NCI-H128 (cell line): ENCODE results near the gene SPRYD3.

Experiments used
- DNase-seq: peaks from one replicate; lab custom pipeline; 2025; ENCODE audit not compliant: unreplicated experiment; lab: John Stamatoyannopoulos, UW

The SPRYD3 gene

DNA sequence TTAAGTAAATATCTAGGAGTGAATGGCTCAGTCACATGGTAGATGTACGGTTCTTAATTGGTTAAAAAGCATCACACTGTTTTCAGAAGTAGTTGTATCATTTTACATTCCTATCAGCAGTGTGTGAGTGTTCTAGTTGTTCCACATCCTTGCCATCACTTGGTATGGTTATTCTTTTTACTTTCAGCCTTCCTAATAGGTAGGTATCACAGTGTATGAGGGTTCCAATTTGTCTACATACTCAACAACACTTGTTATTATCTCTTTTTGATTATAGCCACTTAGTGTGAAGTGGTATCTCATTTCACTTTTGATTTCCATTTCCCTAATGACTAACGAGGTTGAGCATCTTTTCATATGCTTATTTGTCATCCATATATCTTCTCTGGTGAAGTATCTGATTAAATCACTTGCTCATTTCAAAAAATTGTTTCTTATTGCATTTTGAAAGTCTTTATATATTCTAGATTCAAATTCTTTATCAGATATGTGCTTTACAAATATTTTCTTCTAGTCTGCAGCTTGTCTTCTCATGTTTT is 3.5 kb upstream of the SPRYD3 start:
- DNase-seq: no peak

DNA sequence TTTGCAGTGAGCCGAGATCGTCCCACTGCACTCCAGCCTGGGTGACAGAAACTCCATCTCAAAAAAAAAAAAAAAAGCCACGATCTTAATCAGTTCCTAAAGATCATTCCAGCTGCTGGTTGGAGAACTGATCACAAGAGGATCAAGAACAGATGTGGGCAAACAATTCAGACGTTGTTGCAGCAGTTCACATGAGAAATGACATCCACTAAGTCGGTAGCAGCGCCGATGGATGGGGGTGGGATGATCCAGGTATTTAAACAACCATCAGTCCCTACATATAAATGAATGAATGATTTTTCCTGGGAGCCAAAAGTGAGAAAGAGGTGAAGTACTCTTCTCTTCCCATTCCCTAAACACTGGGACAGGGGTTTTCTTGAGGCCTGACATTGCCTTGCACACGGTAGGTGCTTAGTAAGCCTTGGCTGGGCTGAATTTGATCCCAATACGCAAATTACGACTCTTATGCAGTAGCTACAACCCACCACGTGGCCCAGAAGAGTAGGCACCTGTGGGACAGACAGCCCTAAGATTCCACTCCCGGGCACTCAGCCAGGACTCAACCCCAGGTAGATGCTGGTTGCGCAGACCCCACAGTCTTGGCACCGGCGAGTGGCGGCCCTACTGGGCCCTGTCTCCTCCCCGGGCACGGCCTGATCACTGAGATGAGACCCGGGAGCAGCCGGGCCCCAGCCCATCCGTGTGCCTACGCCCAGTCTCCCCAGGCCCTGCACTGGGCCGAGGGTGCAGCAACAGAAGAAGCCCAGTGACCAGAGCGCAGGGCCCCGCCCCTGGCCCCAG is 565 bp downstream of the SPRYD3 start:
- peak; percentile 27 for DNase-seq

DNA sequence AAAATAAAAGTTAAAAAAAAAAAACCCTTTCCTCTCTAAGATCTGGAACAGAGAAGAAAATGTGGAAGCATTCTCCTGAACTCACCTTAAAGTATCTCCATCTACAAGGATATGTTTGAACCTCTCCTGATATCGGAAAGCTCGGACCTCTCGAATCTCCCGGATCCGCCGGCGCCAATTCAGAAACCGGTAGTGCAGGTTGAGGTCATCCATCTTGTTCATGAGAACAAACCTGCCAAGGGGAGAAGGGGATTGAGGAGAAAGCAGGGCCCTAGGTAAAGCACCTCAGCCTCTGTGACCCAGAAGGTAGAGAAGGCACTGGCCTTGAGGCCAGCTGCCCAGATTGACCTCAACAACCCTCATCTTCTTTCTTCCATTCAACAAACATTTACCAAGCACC is 2.2 kb downstream of the SPRYD3 start:
- no peak for DNase-seq

DNA sequence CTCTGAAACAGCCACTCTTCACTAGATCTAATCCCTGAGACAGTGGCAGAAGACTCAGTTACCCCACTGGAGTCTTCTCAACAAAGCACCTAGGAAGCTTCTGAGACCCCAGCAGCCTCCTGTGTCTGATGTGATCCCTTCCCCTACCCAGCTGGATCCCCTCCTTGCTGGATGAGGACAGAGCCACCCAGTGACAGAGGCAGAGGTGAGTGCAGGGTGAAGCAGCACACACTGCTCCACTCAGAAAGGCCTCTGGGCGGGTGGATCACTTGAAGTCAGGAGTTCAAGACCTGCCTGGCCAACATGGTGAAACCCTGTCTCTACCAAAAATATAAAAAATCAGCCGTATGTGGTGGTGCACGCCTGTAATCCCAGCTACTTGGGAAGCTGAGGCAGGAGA is 2.7 kb downstream of the SPRYD3 start:
- no peak for DNase-seq

DNA sequence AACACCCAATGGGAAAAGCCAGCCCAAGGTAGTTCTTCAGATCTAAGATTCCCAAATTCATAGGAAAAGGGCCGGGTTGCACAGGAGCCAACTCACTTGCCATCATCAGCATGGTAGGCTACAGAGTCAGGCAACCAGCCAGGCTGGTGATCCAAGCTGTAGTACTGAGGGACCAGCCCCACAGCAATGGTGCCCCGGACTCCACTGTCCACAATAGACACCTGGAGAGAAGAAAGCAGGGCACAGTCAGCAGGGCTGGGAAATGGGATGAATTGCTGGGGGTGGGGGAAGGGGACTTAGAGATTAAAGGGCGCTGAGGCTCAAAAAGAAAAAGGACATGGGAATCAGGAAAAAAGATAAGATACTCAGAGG is 4.2 kb downstream of the SPRYD3 start:
- DNase-seq: no peak

DNA sequence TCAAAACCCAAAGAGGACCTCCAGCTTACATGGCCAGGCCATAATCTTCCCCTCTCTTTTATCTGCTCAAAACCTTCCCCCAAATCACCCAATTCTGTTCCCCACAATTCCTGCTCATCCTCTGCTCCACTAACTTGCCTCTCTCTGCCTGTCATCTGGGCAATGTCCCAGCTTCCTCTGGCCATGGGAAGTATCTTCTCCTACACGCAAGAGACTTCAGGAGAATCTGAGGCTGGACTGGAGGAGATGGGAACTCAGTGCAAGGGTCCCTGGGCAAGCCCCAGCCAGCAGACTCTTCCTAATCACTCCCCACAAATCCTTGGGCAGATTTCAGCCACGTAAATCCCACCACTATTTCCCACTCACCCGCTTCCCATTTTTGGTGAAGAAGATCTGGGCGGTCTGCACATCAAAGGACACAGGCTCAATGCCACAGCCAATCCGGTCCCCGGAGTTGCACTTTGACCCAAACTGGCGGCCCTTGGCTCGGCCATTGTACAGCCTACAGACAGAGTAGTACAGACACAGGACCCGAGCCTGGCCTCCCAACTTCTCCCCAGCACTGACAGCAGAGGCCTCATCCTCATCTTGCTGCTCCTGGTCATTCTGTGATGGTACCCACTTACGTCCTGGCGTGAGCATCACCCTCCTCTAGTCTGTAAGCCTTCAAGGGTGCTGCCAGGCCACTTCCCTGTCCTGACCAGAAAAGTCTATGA is 4.7 kb downstream of the SPRYD3 start:
- no peak for DNase-seq

DNA sequence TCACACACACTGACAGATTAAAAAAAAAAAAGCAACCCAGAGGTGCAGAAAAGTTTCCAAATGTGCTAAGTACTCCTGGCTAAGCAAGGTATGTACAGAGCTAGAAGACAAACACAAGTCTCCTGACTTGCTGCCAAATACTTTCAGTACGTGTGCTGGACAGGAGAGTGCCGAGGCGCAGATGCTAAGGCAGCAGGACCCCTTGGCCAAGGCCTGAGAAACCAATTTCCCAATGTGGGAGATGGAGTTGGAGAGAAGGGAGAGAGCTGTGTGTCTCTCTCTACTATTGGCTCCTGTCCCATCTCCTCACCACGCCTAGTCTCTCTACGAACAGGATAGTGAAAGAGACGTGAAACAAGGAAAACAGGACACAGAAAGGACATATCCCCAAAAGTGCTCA is 5.3 kb downstream of the SPRYD3 start:
- no peak for DNase-seq

DNA sequence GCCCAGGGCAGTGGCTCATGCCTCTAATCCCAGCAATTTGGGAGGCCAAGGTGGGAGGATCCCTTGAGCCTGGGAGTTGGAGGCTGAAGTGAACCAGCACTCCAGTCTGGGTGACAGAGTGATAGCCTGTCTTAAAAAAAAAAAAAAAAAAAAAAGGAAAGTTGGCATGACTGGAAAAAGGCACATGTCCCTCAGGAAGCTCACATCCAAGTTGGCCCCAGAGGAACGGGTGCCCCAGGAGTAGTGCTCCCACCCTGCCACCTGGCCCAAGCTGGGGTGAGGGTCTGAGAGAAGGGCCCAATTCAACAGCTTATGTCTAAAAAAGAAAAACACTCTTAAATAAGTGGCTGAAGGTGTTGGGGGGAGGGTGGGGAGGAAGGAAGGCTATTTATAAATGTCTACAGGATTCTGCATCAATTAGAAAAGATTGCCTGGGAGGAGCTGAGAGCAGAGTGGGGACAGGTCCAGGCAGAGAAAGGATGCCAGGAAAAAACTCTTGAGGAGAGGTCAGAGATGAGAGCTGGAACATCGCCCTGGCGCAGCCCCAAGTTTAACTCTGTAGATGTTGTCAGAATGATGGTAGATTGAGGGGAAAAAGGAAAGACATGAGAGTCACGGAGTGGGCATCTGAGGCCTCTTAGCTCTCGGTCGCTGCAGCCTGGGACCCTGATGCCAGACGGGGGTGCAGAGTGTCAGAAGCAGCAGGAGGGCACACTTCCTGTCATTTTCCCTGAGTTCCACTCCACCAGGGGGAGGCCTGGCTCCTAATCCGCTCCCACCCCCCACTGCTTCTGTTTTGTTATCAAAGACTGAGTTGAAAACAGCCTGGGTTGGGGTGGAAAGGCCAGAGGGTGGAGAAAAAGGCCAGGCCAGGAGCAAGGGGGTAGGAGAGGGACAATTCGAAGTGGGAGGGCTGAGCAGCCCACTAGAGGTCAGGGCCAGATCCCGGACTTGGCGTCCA is 7.3 kb downstream of the SPRYD3 start:
- no peak for DNase-seq

DNA sequence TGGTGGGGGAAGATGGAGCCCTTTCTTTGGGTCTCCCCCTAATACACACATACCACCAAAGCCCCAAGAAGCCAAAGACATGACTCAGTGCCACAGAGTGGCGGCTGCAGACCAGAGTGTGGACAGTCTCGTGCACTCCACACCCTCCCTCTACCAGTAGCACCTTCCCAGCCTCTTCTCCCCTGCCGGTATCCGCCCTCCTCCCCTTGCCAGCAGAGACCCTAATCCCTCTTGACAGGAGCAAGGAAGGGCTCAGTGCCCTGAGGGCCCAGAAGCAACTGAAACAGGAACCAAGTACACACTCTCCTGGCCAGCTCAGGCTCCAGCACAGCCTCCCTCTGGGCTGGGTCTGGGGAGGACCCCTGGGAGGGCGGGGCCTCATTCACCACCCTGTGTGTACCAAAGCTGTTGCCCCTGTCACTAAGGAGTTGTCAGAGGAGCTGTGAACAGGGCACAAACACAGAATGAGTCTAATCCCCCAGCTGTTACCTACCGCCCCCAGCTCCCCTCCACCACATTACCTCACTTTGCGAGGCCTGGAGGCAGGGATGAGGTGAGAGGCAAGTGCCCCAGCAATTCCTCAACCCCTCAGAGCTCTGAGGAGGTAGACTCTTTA is 8.2 kb downstream of the SPRYD3 start:
- no peak for DNase-seq

DNA sequence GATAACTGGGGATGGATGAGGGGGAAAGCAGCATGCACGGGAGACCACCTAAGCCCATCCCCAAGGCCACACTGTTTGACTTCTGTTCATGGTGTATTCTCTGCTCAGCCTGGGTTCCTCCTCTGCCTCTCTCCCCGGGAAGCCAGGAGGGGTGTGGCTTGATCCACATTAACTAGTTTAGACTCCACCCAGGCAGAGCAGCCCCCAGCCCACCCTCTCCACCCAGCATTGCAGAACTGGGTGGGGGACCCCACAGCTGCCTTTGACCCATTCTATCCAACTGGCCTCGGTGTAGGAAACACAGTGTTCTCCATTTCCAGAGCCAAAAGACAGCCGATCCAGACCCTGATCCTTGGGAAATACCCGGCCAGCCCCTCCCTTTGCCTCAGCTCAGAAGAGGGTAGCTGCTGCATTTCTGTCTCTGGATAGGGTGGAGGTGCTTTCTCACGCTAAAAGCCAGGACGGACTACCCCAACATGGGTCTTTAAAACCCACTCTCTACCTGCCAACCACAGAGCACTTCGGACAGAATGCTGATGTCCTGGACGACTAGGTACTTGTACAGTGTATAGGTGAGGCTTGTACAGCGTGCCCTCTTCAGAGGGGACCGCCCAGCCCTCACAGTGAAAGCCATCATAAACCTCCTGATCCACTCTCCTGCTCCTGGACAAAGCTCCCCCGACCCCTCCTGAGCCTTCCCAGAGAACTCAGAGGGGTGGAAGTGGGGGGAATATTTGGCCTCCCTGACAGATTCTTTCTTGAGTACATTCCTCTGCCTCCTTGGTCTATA is 9.4 kb downstream of the SPRYD3 start:
- no peak for DNase-seq

DNA sequence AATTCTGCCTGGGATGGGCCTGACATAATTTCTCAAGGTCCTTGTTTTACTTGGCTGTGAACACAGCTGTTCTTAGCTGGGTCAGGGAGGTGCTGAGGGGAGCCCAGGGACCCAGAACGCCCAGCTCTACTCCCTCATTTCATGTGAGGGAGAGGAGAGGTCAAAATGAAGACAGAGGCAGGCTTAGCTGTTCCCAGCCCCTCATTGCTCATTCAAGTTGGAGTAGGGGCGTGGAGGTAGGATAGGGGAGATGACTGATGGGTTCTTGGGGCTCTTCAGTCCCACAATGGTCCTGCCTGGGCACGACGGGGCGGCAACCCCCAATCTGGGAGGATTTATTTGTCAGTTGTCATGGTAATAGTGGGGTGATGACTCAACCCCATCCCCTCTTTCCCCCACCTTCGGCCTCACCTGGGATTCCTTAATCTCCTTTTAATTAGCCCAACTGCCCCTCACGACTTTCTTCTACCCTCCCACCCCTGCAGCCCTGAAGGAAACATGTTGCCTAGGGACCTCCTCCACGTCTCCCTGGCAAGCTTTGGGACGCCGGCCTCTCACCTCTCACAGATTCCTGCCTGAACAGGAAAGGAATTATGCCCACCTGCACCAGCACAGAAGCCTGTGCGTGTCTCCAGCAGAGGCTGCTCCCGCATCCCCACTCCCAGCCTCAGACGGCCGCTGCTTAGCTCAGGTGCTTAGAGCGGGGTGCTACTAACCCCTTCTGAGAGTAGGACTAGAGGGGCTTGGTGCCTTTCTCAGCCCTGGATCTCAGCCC is 10.2 kb downstream of the SPRYD3 start:
- DNase-seq: no peak

DNA sequence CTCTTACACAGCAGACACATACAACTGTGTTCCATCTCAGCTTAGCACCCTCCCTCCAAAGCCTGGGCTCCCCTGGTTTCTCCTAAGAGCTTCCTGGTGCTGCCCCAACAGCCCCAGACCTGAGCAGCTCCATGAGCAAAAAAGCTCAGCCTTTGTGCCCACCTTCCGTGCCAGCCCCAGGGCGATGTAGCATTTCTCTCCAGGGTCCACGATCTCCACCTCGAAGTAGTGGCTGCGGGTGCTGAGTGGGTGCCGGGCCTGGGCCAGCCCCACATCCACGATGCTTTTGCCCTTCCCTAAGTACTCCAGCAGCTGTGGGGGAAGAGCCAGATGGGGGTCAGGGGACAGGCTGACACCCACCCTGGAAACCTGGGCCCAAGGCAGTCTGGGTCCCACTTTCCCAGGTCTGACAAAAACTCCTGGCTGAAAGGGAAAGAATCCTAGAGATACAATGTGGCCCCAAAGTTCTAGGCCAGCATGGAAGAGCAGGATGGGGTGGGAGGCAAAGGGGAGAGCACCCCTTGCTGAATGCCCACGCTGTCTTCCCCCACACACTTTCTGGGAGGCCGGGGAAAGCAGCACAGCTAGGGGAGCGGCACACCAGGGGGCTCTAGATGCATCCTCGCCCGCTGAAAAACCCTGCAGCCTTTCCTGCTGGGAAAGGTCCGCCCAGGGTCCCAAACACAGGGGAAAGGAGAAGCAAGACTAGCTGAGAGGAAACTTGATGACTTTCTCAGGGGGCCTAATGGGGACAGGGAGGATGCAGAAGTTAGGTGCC is 11.0 kb downstream of the SPRYD3 start:
- DNase-seq: no peak

DNA sequence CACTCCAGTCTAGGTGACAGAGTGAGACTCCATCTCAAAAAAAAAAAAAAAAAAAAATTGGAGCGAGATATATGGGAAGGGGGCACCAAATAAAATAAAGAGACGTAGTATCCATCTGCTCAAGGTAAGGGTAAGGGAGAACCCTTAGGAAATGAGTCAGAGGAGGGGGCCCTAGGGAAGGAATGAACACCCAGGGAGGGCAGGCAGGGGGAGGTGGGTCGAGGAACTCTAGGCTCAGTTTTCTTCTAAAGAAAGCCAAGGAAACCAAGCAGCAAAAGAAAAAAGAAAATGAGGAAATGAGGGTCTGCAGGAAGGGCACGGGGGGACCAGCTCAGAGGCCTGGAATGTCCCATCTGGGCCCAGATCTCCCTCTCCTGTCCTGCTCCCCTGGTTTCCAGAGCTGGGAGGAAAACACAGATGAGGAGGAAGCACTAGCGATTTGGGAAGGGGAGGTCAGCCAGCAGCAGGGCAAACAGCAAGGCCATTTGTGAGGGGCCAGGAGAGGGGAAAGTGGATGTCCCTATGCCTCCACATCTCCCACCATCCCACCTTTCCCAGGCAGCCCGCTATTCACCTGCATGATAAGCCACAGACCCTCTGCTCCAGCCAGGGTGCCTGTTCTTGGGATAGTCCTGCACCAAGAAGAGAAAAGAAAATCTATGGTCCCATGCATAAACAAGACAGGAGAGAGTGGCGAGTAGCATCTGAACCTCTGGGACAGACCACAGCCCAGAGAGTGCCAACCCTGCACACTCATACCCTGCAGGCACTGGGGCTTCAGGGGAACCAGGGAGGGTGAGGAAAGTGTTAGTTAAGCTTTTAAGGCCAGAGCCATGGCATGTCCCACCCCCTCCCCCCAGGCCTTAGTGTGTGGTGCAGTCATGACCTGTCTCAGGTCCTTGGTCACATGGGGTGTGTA is 11.9 kb downstream of the SPRYD3 start:
- DNase-seq: no peak

DNA sequence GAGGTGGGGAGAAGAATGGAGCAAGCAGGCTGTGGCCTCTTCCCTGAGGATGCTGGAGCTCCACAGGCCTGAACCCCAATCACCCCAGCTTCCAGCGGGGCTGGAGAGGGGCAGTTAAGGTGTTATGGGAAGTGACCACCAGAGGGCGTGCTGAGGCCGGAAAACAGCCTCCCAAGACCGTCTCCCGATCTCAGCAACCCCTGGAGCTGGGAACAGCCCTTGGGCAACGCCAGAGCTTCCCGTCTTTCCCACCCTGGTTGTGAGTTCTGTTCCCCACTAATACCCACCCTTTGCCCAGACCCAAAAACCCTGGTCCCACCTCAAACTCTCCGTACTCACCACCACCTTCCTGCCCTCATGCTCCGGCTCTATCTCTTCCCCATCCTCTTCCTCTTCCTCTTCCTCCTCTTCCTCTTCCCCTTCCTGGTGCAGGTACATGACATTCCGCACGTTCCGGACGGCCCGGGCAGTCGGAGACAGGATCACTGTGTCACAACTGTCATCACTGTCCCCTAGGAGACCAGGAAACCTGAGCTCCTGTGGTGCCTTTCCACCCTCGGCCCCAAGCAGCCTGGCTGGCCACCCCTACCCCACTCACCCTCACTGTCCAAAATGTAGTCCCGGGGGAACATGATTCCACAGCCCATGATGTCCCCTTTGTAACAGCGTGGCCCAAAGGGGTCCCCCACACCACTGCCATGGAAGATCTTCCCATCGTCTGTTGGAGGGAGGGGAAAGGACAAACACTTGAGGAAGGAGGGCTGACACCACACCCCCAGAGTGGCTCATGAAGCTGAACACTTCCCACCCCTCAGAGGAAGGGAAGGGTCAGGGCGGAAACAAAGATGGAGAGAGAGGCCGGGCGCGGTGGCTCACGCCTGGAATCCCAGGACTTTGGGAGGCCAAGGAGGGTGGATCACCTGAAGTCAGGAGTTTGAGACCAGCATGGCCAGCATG is 12.9 kb downstream of the SPRYD3 start:
- peak; percentile 63 for DNase-seq

DNA sequence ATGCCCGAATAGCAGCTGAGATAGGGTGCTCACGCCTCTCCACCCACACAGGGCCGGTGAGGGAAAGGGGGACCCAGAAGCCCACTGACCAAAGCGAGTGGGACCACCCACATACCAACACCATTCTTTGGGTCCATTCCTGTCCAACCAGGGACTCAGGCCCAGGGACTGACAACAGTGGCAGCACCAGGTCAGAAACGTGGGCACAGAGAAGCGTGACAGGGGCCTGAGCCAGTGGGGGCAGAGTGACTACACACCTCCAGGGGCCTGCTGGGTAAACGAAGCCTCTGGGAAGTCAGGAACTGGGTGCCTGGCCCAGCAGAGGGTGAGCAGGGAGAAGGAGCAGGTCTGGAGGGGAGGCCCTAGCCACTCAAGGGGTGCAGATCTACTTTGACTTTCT is 13.7 kb downstream of the SPRYD3 start:
- no peak for DNase-seq
